ENCODE measurements around the gene PSME3. TPM values are rescaled to one million over a fixed set of nuclear protein-coding genes. Genes with fewer than 3 reads are reported as not detected.
"Not testable (repeated sequence)": the region's sequence is repeated elsewhere in the genome, so short reads cannot be mapped to it uniquely, and the experiment has no call there.

Gene PSME3
- total RNA-seq, 1 experiment from 2014 or later, result 82.0 TPM

- H3K36me3 ChIP-seq, result no peaks in the 10 kb centered on the region
- no peak for DNase-seq
- H3K27me3 ChIP-seq, result no peaks in the 10 kb centered on the region
- no peaks in the 10 kb centered on the region for H3K9me3 ChIP-seq
- no peak overlapping the region for H3K4me3 ChIP-seq
These were observed 21.9 kb downstream of the PSME3 start for GRCh38 chr17:42855048-42855596.

- not testable (repeated sequence) for H3K9me3 ChIP-seq, H3K4me3 ChIP-seq, DNase-seq, H3K36me3 ChIP-seq, H3K27me3 ChIP-seq
These were observed 22.9 kb downstream of the PSME3 start for GRCh38 chr17:42856093-42856492.

- not testable (repeated sequence) for H3K27me3 ChIP-seq, H3K36me3 ChIP-seq, DNase-seq, H3K9me3 ChIP-seq, H3K4me3 ChIP-seq
These were observed 23.3 kb downstream of the PSME3 start for GRCh38 chr17:42856516-42856915.

- Histone ChIP-seq H3K9me3 (0 out of 2 replicates have a peak, but pooled peaks cover under 1% of the 10 kb centered on the region), H3K36me3 (no peaks in the 10 kb centered on the region), H3K27me3 (no peaks in the 10 kb centered on the region), H3K4me3 (no peak overlapping the region)
- DNase-seq, result no peak
These were observed 24.2 kb downstream of the PSME3 start for GRCh38 chr17:42857389-42857788.

- no peak for DNase-seq
These were observed 32.5 kb downstream of the PSME3 start for GRCh38 chr17:42865638-42866094.

GRCh38 chr17:42866216-42866615 is 33.0 kb downstream of the PSME3 start:
- Histone ChIP-seq H3K27me3 (no peaks in the 10 kb centered on the region), H3K9me3 (peaks cover 20% of the 10 kb centered on the region), H3K4me3 (no peak overlapping the region), H3K36me3 (no peaks in the 10 kb centered on the region)
- no peak for DNase-seq

More at GRCh38 chr17:42865638-42866094, 32.5 kb downstream of the PSME3 start:
- Histone ChIP-seq H3K9me3 (peaks cover 15% of the 10 kb centered on the region), H3K27me3 (no peaks in the 10 kb centered on the region), H3K36me3 (no peaks in the 10 kb centered on the region), H3K4me3 (no peak overlapping the region)

GRCh38 chr17:42866631-42867575 is 33.7 kb downstream of the PSME3 start:
- H3K27me3 ChIP-seq, result no peaks in the 10 kb centered on the region
- H3K4me3 ChIP-seq, result no peak overlapping the region
- no peaks in the 10 kb centered on the region for H3K36me3 ChIP-seq
- DNase-seq, result no peak
- H3K9me3 ChIP-seq, result peaks cover 23% of the 10 kb centered on the region

- H3K4me3 ChIP-seq, H3K36me3 ChIP-seq: not testable (repeated sequence)
These were observed 34.6 kb downstream of the PSME3 start for GRCh38 chr17:42867694-42868261.

GRCh38 chr17:42868338-42868737 is 35.1 kb downstream of the PSME3 start:
- no peak for DNase-seq
- Histone ChIP-seq H3K4me3 (no peak overlapping the region), H3K9me3 (peaks cover 19% of the 10 kb centered on the region), H3K36me3 (no peaks in the 10 kb centered on the region), H3K27me3 (no peaks in the 10 kb centered on the region)

More at GRCh38 chr17:42867694-42868261, 34.6 kb downstream of the PSME3 start:
- not testable (repeated sequence) for DNase-seq, H3K27me3 ChIP-seq
- H3K9me3 ChIP-seq, result peaks cover 19% of the 10 kb centered on the region

- DNase-seq, result no peak
- Histone ChIP-seq H3K27me3 (no peaks in the 10 kb centered on the region), H3K9me3 (peaks cover 17% of the 10 kb centered on the region), H3K36me3 (no peaks in the 10 kb centered on the region), H3K4me3 (no peak overlapping the region)
These were observed 38.5 kb downstream of the PSME3 start for GRCh38 chr17:42871647-42872046.

- Histone ChIP-seq H3K36me3 (no peaks in the 10 kb centered on the region), H3K4me3 (no peak overlapping the region), H3K27me3 (no peaks in the 10 kb centered on the region), H3K9me3 (peaks cover 17% of the 10 kb centered on the region)
- no peak for DNase-seq
These were observed 39.2 kb downstream of the PSME3 start for GRCh38 chr17:42872251-42872965.

GRCh38 chr17:42873315-42873714 is 40.1 kb downstream of the PSME3 start:
- no peaks in the 10 kb centered on the region for H3K36me3 ChIP-seq
- DNase-seq, result no peak
- peaks cover 17% of the 10 kb centered on the region for H3K9me3 ChIP-seq
- H3K27me3 ChIP-seq, result no peaks in the 10 kb centered on the region
- no peak overlapping the region for H3K4me3 ChIP-seq

- H3K27me3 ChIP-seq, H3K36me3 ChIP-seq, H3K4me3 ChIP-seq: not testable (repeated sequence)
- peaks cover 17% of the 10 kb centered on the region for H3K9me3 ChIP-seq
- DNase-seq, result peak; percentile 18
These were observed 40.9 kb downstream of the PSME3 start for GRCh38 chr17:42873932-42874695.

- no peaks in the 10 kb centered on the region for H3K36me3 ChIP-seq
- H3K9me3 ChIP-seq, result no peaks in the 10 kb centered on the region
- DNase-seq, result no peak
- H3K4me3 ChIP-seq, result no peak overlapping the region
- H3K27me3 ChIP-seq, result no peaks in the 10 kb centered on the region
These were observed 43.8 kb downstream of the PSME3 start for GRCh38 chr17:42877037-42877436.

- Histone ChIP-seq H3K9me3 (no peaks in the 10 kb centered on the region), H3K27me3 (no peaks in the 10 kb centered on the region), H3K36me3 (no peaks in the 10 kb centered on the region), H3K4me3 (no peak overlapping the region)
- no peak for DNase-seq
These were observed 45.1 kb downstream of the PSME3 start for GRCh38 chr17:42878123-42878880.

All from MG63 (cell line).